HTR-8/SVneo (cell line): ENCODE results near the gene GLOD5.

Source experiments
- DNase-seq: peaks from one replicate; pipeline ENCODE4 v3.0.0; 2011; ENCODE audit warnings: low spot score, mixed read lengths; ENCODE audit not compliant: insufficient read length
- FAIRE-seq: peaks from 2 replicates; lab custom pipeline; 2011; peaks lifted over from hg19 to GRCh38; lab: Jason Lieb, UNC

The GLOD5 gene

DNA sequence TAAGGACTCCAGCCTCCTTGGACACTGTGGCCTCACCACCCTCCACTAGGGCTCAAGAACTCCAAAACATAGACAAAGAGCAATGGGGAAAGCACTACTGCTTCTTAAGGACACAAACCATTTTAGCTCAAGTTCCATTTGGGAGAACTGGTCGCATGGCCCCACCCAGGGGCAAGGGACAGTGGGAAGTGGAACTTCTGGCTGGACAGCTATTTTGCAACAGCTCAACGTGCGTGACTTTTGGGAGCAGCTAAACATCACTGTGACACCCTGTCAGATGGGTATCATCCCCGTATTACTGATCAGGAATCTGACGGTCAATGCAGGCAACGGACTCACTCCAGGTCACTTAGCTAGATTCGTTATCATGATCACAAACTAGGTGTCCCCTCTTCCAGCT lies 9.0 kb upstream of the GLOD5 start:
- FAIRE-seq = no peak

DNA sequence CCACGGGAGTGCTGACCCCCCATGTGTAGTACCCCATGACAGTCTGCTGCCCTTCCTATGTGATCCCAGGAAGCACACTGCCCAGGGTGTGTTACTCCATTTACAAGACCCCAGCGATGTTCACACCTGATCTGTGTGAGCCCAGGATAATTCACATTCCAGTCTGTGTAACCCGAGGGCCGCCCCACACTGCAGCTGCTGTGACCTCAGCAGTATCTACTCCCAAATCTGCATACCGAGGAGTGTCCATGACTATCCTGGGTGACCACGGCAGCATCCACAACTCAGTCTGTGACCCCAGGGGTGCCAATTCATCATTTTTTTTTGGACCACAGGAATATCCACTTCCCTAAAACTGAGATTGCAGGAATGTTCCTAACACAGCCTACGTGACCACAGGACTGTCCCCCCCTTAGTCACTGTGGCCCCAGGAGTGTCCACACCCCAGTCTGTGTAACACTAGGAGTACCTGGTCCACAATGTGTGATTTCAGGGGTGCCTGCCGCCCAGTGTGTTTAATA lies 7.8 kb upstream of the GLOD5 start:
- FAIRE-seq = no peak
- DNase-seq = no peak

More for the DNA sequence above, 9.0 kb upstream of the GLOD5 start:
- DNase-seq = no peak

DNA sequence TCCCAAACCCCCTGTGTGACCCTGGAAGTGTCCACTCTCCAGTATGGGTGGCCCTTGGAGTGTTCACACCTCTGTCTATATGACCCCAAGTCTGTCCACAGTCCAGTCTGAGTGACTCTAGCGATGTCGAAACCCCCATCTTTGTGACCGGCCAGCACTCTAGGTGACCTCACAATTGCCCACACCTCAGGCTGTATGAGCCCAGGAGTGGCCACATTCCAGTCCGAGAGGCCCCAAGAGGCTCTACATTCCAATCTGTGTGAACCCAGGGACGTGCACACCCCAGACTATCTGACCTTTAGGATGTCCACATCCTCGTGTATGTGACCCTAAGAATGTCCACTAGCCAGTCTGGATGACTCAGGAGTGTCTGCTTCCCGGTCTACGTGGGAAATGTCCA lies 7.3 kb upstream of the GLOD5 start:
- FAIRE-seq (no peak), DNase-seq (no peak)

DNA sequence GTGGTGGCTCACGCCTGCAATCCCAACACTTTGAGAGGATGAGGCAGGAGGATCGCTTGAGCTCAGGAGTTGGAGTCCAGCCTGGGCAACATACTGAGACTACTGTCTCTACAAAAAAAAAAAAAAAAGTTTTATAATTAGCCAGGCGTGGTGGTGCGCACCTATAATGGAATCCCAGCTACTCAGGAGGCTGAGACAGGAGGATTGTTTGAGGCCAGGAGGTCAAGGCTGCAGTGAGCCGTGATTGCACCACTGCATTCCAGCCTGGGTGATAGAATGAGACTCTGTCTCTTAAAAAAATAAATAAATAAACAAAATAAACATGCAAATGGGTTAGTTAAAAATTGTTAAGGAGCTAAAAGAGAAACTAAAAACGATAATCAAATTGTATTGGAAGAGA lies 7.7 kb downstream of the GLOD5 start:
- FAIRE-seq (no peak), DNase-seq (no peak)

DNA sequence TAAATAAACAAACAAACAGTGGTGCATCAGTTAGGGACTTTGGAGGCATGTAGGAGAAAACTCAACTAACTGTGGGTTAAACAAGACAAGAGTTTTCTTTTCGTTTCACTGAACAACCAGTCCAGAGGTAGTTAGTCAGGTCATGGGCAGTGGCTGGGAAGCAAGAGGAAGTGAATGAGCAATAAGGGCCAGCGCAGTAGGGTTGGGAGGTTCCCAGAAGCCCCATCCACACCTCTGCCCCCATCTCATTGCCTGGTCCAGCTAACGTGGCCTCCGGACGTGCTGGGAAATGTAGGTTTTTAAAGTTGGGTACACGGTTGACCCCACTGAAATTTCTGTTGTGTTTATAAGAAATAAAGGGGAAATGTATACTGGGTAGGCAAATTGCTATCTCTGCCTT lies 8.7 kb downstream of the GLOD5 start:
- FAIRE-seq = no peak

DNA sequence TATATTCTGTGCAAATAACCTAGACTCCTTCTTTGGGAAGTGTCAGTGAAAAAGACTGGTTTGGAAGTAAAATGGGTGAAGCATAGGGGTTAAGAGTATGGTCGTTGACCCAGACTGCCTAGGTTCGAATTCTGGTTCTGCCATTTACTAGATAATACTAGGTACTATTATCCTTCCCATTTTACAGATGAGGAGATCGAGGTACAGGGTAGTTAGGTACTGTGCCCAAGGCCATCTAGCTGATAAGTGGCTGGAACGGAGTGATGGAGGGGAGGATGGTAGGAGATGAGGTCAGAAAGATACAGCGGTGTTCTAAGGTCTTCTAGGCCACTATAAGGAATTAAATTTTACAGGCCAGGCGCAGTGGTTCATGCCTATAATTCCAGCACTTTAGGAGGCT lies 11.1 kb downstream of the GLOD5 start:
- DNase-seq = no peak
- FAIRE-seq = no peak

More for the DNA sequence above, 8.7 kb downstream of the GLOD5 start:
- DNase-seq = no peak

DNA sequence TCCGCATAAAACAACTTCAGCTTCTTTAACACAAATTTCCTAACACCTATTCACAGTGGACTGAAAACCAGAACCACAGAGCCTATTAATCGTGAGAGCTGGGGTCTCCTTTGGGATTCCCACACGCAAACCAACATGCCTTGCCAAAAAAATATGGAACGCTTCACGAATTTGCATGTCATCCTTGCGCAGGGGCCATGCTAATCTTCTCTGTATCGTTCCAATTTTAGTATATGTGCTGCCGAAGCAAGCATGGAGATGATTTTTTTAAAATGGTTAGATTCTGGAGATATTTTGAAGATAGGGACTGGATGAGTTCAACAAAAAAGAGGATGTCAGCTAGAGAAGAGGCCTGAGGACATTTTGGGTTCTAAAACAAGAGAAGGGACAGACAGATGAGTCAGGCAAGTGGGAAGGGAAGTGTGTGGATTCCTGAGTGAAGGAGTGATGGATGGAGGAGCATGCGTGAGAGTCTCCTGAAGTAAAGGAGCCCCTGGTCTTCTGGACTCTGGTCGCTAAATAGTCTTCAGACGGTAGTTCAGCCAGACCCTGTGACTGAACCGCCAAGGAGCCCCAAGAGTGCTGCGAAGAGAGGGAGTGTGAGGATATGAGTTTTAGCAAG lies 15.4 kb downstream of the GLOD5 start:
- DNase-seq (no peak), FAIRE-seq (no peak)

DNA sequence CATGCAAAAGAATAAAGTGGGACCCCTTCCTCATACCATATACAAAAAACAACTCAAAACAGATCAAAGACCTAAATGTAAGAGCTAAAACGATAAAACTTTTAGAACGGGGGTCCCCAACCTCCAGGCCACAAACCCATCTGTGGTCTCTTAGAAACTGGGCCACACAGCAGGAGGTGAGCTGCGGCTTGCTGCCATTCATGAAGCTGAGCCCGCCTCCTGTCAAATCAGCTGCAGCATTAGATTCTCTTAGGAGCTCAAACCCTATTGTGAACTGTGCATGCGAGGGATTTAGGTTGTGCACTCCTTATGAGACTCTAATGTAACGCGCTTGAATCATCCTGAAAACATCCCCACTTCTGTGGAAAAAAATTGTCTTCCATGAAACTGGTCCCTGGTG lies 17.9 kb downstream of the GLOD5 start:
- DNase-seq (no peak), FAIRE-seq (no peak)

DNA sequence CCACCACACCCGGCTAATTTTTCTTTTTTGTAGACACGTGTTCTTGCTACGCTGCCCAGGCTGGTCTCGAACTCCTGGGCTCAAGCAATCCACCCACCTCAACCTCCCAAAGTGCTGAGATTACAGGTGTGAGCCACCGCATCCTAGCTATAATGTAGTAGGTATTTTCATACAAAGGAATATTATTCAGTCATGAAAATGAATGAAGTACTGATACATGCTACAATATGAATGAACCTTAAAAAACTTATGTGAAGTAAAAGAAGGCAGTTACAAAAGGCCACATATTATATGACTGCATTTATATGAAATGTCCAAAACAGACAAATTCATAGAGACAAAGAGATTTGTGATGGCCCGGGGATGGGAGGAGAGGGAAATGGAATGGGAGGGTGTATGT lies 20.2 kb downstream of the GLOD5 start:
- no peak for DNase-seq
- no peak for FAIRE-seq

DNA sequence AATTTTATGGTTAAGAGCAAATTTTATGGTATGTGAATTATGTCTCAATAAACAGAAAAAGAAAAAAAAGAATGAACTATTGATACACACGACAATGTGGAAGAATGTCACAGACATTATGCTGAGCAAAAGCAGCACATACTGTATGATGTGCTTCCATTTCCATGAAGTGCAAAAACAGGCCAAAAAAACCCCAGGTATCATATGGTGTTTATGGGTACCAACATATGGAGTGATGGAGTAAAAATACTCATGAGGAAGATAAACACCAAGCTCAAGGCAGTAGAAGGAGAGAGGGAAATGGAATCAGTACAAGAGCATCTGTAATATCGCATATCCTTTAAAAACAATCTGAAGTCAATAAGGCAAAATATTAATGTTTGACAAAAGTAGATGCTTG lies 20.7 kb downstream of the GLOD5 start:
- DNase-seq = no peak
- FAIRE-seq = no peak

DNA sequence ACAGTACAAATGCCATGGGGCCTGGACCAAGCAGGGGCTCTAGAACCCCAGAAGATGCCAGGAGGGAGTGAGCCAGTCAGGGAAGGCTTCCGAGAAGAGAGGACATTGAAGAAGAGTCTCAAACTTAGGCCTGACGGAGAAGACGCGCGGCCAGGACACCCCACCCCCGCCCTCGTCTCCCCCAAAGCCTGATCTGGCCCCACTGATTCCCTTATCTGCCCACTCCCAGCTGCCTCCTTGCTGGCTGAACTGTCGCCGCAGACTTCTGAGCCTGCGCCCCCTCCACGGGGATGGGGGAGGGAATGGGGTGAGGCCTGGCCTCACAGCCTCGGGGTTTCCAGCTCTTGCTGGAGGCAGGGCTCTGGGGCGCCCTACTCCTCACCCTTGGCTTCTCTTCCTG lies 21.2 kb downstream of the GLOD5 start:
- FAIRE-seq (no peak), DNase-seq (no peak)

DNA sequence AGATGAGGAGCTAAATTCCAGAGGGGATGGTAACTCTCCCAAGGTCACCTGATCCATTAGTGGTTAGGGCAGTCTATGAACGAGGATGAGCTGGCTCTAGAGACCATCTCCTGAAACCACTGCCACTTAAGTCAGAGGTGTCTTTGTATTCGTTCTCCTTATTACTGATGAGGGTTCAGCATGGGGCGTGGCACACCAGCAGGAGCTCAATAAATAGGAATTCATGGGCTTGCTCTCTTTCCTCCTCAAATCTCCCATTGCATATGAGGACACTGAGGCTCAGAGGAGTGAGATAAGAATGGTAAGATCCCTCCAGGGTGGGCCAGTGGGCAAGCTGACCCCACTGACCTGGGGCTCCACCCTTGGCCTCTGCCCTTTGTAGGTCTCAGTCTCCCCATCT lies 23.2 kb downstream of the GLOD5 start:
- no peak for DNase-seq
- FAIRE-seq = no peak

DNA sequence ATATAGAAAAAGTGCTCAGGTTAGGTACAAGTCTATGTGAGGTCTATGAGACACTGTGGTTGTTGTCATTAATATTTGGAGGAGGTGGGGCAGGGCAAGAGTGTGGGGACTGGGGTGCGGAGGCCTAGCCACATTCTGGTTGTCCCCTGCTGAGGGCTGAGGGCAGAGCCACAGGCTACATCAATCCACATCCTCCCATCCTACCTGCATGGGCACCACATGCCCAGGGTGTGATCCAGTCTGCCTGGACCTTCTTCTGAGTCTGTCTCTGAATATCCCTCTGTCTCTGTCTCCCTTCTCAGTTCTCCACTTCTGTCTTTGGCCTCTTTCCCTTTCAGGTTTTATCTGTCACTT lies 23.6 kb downstream of the GLOD5 start:
- no peak for FAIRE-seq
- DNase-seq = no peak

DNA sequence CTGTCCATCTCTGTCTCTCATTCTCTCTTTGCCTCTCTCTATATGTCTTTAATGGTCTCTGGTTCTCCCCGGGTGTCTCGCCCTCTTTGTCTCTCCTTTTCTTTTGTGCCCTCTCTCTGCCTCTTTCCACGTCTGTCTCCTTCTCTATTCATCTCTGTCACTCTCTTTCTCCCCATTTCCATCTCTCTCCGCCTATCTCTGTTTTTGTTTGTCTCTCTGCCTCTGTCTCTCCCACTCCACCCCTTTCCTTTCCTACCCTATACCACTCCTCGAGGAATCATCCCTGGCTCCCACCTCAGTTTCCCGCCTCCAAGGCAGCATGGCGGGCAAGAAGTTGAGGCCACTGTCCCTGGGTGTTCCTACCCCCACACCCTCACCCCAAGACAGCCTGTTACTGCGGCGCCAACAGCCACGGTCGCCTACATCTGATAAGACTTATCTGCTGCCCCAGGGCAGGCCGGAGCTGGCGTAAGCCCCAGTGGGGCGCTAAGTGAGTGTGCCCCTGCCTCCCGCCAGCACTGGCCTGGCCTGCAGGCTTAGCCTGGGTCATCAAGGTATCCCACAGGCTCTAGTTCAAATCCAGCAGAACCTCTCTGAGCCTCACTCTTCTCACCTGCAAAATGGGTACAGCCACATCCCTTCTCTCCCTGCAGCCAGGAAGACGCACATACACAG lies 24.1 kb downstream of the GLOD5 start:
- FAIRE-seq (no peak), DNase-seq (no peak)

DNA sequence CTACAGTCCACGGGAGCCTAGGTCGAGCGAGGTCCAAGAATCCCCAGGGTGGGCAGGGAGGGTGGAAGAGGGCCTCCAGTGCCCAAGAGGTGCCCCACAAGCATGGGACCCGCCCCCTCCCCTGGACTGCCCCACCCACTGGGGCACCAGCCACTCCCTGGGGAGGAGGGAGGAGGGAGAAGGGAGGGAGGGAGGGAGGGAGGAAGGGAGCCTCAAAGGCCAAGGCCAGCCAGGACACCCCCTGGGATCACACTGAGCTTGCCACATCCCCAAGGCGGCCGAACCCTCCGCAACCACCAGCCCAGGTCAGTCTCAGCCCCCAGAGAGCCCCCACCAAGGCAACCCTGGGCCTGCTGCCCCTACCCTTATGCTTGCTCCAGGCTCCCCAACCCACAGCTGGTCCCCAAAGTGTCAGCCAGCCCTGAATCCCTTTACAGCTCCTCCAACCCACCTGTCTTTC lies 24.8 kb downstream of the GLOD5 start, which contains the start of gene GATA1:
GATA1 (plus strand) TSS at position 250 of the 460 bp plus-strand sequence. CDS start 4,520 bp downstream, outside the sequence.
- no peak for FAIRE-seq
- DNase-seq = no peak

DNA sequence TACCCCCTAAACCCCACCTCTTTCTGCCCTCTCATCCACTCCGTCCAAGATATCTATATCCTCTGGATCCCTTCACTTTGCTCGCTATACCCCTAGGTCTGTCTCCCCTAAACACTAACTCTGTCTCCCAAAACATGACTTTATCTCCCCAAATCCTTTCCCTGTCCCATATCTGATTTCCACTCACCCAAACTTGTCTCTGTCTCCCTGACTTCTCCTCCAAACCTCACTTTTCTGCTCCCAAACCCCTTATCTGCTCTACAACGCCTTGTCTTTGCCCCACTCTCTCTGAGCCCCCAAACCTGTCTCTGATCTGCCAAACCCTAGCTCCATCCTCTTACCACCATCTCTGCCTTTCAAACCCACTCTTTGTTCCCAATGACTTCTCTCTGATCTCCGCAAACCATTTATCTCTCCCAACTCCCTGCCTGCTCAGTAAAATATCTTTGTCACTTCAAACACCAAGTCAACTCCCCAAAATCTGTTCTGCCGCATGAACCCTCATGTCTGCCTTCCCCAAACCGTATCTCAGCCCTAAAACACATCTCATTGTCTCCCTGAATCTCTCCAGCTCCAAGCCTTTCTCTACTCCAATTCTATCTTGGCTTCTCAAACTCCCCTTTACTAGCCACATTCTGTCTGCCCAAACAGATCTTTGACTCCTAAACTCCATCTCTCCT lies 25.4 kb downstream of the GLOD5 start:
- FAIRE-seq (no peak), DNase-seq (no peak)

DNA sequence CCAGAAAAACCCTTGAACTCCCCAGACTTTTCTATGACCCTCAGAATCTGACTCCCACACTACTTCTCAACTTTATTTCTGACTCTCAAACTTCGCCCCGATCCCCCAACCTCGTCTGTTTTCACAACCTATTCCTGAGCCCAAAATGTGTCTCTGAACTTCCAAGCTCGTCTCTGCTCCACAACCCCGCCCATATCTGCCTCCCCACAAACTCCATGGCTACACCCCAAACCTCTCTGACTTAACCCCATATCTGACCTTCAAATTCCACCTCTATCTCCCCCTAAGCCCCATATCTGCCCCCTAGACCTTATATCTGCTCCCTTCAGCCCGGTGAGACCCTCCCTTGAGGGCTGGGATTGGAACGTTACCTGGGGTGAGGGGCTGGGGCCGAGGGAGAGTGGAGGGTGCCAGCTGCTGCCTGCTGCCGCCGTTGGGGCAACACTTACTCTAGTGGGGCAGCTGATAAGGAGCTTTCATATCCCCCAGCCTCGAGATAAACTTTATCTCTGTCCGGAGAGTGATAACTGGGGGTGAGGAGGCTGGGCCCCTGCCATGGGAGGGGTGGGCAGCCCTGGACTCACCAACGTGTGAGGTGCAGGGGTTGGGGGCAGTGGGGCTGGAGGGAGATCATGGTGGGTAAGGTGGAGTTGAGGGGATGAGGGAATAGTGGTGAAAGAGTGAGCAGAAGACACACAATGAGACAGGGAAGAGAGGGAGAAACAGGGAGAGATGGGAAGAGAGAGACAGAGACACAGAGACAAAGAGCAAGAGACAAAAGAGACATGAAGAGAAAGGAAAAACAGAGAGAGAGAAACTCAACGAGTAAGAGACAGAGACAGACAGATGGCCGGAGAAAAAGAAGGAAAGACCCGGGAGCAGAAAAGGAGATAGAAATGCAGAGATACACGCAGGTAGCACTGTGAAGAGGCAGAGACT lies 26.2 kb downstream of the GLOD5 start:
- no peak for DNase-seq
- no peak for FAIRE-seq

DNA sequence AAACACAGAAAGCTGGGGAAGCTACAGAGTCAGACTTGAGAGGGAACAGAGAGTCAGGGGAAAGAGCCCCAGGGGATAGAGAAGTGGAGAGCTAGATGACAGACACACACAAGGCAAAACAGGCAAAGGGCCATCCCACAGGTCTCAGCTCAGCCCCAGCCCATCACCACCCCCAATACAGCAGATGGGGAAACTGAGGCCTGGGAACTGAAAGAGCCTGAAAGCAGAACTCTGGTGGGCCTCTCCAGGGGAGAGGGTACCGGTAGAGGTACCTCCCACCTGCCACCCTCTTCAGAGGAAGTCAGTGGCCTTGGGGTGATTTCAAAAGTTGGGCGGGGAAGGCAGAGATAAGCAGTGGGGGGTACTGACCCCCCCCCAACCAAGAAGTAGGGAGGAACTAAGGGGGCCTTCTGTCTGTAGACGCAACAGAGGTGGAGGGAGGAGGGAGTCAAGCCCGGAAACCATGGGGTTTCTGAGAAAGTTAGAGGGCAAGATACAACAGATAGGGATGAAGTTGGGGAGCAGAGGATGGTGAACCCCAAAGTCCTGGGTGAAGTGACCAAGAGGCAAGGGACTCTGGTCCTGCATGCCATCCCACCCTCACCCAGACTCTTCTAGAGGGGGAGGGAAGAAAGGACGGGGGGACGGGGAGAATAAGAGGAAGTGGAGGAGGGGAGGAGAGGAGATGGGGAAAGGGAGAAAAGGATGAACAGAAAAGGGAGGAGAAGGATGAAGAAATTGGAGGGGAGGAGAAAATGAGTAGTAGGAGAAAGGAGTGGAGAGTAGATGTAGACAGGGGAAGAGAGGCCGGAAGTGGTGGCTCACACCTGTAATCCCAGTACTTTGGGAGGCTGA lies 28.0 kb downstream of the GLOD5 start:
- FAIRE-seq (no peak), DNase-seq (no peak)

DNA sequence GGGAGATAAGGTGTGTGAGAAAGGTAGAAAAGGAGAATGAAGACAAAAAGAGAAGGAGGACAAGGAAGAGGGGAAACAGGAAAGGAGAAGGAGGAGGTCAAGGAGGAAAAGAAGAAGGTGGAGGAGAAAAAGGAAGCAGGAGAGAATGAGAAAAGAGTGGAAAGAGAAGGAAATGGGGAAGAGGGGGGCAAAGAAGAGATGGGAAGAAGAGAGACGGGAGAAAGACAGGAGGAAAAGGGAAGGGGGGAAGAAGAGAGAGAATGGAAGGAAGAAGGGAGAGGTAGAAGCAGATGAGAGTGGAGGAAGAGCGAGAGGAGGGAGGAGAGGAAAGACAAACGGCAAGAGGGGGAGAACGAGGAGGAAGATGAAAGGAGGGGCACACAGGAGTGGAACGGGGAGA lies 28.9 kb downstream of the GLOD5 start:
- DNase-seq (no peak), FAIRE-seq (no peak)
